Muscle layer of duodenum (tissue), 2 donors: ENCODE results near the gene ING5.
"Not testable (repeated sequence)": the region's sequence is repeated elsewhere in the genome, so short reads cannot be mapped to it uniquely, and the experiment has no call there.

Source experiments
- H3K27ac ChIP-seq: one replicate; pipeline ENCODE4 v1.7.0; 2013; ENCODE audit warnings: mild to moderate bottlenecking, low read length
- H3K27me3 ChIP-seq: one replicate; pipeline ENCODE4 v1.7.0; 2013; ENCODE audit warnings: low read depth, mild to moderate bottlenecking, control low read depth, low read length
- H3K36me3 ChIP-seq, 2 donors: one replicate each; pipeline ENCODE4 v1.7.0; 2013; ENCODE audit warnings: low read length in 2 of 2, control low read depth in 1 of 2, mild to moderate bottlenecking in 1 of 2; ENCODE audit not compliant: insufficient read depth in 2 of 2, control insufficient read depth in 1 of 2
- H3K4me1 ChIP-seq, 2 donors: one replicate each; pipeline ENCODE4 v1.7.0; 2013; ENCODE audit warnings: low read length in 2 of 2, mild to moderate bottlenecking in 2 of 2, control low read depth in 1 of 2, moderate library complexity in 1 of 2; ENCODE audit not compliant: insufficient read depth in 2 of 2, control insufficient read depth in 1 of 2
- H3K4me3 ChIP-seq, 2 donors: one replicate each; pipeline ENCODE4 v1.7.0; 2013; ENCODE audit warnings: low read length in 2 of 2, low read depth in 1 of 2, mild to moderate bottlenecking in 1 of 2
- H3K9me3 ChIP-seq, 2 donors: one replicate each; pipeline ENCODE4 v1.7.0; 2013; ENCODE audit warnings: low read length in 2 of 2, control low read depth in 1 of 2, mild to moderate bottlenecking in 1 of 2; ENCODE audit not compliant: control insufficient read depth in 1 of 2
- donor health status: healthy.

The ING5 gene

DNA sequence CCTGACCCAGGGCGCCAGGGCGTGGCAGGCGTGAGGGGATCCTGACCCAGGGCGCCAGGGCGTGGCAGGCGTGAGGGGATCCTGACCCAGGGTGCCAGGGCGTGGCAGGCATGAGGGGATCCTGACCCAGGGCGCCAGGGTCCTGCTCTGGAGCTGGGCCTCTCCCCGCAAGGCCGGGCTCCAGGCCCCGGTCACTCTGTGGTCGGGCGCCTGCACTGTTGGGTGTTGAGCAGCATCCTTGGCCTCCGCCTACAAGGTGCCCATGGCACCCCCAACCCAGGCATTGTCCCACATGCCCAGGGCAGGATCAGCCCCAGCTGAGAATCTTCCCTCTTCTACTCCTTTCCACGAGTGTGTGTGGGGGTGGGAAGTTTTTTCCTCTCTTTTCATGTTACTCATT lies 41.2 kb downstream of the ING5 start:
- H3K9me3 ChIP-seq, H3K4me1 ChIP-seq: not testable (repeated sequence)
- H3K36me3 ChIP-seq = peaks cover 23 to 45% of the 10 kb centered on the region in 2 donors

DNA sequence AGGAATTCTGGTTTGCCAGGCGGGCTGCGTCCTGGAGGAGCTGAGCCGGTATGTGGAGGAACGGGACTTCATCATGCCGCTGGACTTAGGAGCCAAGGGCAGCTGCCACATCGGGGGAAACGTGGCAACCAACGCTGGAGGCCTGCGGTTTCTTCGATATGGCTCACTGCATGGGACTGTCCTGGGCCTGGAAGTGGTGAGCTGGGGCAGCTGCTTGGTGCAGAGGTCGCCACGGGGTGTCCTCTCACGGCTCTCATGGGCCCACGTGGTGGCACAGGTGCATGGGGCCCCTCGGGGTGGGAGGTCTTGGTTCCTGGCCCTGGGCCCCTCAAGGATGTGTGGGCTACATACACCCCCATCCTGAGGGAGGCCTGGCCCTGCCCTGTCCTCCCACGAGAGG lies 41.8 kb downstream of the ING5 start:
- Histone ChIP-seq H3K27ac (no peak overlapping the region), H3K27me3 (no peaks in the 10 kb centered on the region), H3K4me1 (no peaks in the 10 kb centered on the region), H3K9me3 (no peaks in the 10 kb centered on the region), H3K4me3 (no peak overlapping the region), H3K36me3 (peaks cover 23 to 44% of the 10 kb centered on the region in 2 donors)

More for the DNA sequence above, 41.2 kb downstream of the ING5 start:
- not testable (repeated sequence) for H3K27ac ChIP-seq, H3K27me3 ChIP-seq, H3K4me3 ChIP-seq

DNA sequence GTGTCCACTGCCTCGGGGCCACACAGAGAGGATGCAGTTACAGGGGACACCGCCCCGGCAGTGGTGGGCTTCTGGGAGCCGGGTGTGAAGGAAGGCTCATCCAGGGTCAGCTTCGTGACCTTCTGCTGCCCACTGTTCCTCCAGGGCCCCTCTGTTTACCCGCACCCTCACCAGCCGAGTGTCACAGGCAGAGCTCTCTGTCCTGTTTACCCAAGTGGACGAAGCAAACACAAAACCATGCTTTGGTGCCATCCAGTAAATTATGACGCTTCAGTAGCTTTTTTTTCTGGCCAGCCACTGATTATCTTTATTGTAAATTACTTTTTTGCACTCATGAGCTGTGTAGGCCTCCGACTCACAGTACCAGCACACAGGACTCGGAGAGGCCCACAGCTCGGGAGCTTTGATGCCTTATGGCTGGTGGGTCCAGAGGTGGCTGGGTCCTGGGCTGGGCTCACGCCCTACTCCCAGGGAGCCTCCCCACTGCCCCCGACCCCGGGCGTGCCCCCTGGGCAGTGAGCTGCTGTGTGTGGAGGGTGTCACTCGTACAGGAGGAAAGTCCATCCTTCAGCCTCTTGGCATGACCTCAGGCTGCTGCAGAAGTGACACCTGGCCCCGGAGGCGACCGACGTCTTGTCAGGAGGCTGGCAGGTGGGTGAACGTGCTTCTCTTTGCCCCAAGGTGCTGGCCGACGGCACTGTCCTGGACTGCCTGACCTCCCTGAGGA lies 42.4 kb downstream of the ING5 start:
- Histone ChIP-seq H3K36me3 (peaks cover 24 to 50% of the 10 kb centered on the region in 2 donors), H3K27ac (no peak overlapping the region), H3K9me3 (no peaks in the 10 kb centered on the region), H3K4me3 (no peak overlapping the region), H3K27me3 (no peaks in the 10 kb centered on the region), H3K4me1 (no peaks in the 10 kb centered on the region)

DNA sequence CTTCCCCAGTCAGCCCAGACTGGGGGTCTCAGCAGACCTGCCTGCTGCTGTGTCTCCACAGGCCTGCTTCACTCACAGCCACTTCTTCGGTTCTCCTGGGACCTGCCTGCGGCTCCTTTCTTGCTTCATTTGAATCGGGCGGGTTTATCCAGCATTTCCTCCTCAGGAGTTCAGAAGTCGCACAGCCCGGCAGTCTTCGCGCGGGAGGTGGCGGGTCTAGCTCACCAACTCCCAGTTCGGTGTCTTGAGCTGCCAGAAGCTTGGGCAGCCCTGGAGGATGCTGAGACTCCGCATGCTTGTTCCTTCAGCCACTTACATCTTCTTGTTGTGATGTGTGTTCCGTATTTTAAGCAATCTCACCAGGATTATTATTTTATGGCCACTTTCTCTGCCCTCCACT lies 43.4 kb downstream of the ING5 start:
- Histone ChIP-seq H3K4me3 (no peak overlapping the region), H3K9me3 (no peaks in the 10 kb centered on the region), H3K27me3 (no peaks in the 10 kb centered on the region), H3K27ac (no peak overlapping the region), H3K36me3 (peaks cover 29 to 55% of the 10 kb centered on the region in 2 donors), H3K4me1 (no peaks in the 10 kb centered on the region)

DNA sequence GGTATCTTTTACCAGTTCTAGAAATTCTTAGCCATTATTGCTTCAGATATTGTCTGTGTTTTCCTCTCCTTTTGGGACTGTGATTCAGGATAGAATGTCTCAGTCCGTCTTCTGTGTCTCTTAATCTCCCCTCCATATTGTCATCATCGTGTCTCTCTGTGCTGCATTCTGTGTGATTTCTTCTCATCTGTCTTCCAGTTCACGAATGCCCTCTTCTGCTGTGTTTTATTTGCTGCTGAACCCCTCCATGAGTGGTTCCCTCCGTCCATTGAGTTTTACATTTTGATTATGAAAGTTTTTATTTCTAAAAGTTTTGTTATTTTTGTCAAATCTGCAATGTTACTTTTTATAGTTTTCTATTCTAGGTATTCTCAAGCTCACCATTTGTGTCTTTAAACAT lies 44.2 kb downstream of the ING5 start:
- no peak overlapping the region for H3K27ac ChIP-seq
- no peaks in the 10 kb centered on the region for H3K9me3 ChIP-seq
- peaks cover 29 to 56% of the 10 kb centered on the region in 2 donors for H3K36me3 ChIP-seq
- no peaks in the 10 kb centered on the region for H3K4me1 ChIP-seq
- H3K27me3 ChIP-seq = no peaks in the 10 kb centered on the region
- H3K4me3 ChIP-seq = no peak overlapping the region

DNA sequence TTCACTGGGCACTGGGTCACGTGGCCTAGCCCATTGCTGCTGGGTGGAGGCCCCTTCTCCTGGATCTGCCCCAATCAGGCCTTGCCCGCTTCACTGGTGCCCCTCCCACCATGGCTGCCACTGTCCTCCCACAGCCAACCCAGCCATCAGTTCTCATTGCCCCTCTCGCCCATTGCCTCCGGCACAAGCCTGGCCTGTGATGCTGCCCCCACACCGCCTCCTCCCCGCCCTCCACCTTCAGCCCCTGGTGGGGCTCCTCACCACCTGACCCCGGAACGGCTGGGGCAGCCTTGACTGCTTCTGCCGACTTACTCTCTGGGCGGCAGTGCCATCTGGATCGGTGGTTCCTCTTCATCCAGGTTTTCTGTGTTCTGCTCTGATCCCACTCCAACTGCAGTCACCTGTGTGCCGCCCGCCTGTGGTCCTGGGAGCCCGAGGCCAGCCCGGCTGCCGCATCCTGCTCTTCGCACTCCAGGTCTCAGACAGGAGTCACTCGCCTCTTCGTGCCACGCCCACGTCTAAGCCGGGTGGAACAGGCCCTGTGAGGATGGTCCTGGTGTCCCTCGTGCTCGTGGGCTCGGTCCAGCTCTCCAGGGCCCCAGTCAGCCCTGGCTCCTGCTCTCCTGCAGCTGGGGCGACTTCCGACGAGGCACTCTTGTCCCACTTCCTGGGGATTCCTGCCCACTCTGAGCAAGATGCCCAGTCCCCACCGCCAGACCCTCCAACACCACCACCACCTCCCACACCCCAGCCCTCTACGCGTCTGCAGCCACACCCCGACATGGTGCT lies 46.8 kb downstream of the ING5 start:
- Histone ChIP-seq H3K27me3 (no peaks in the 10 kb centered on the region), H3K27ac (no peak overlapping the region), H3K36me3 (peaks cover 25 to 71% of the 10 kb centered on the region in 2 donors), H3K4me3 (no peak overlapping the region), H3K4me1 (no peaks in the 10 kb centered on the region), H3K9me3 (no peaks in the 10 kb centered on the region)

DNA sequence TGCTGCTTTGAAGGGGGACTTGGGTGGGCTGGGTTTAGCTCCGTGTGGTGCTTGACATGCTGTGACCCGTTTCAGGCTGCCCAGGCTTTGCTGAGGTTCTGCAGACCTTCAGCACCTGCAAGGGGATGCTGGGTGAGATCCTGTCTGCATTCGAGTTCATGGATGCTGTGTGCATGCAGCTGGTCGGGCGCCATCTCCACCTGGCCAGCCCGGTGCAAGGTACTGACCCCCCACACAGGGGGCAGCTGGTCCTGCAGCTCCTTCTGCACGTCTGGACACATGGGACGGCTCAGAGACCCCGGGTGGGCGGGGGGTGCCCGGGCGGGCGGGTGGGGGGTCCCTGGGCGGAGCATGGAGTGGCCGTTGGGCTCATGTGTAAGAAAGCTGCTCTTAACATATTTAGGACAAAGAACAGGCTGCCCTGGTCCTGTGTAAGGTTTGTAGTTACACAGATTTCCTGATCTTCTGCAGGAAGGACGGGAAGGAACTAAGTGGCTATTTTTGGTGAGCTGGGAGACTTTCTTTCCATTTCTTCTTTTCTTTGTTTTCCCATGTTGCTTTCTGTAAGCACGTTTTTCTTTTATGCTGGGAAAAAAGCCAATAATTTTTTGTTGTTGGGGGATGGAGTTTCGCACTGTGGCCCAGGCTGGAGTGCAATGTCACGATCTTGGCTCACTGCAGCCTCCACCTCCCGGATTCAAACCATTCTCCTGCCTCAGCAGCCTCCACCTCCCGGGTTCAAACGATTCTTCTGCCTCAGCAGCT lies 48.4 kb downstream of the ING5 start:
- Histone ChIP-seq H3K36me3 (peaks cover 12 to 69% of the 10 kb centered on the region in 2 donors), H3K4me3 (no peak overlapping the region), H3K9me3 (no peaks in the 10 kb centered on the region), H3K27me3 (no peaks in the 10 kb centered on the region), H3K27ac (no peak overlapping the region), H3K4me1 (no peaks in the 10 kb centered on the region)

DNA sequence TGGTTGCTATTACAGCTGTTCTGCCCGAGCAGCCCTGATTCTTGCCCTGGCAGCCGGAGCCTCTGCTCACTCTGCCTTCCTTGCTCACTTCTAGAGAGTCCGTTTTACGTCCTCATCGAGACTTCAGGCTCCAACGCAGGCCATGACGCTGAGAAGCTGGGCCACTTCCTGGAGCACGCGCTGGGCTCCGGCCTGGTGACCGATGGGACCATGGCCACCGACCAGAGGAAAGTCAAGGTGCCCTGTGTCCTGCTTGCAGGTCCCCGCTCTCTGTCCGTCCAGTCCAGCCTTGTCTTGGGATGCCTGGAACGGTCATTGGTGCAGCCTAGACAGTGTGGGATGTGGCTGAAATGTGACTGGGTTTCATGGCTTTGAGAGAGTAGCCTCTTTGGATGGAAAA lies 49.3 kb downstream of the ING5 start:
- Histone ChIP-seq H3K4me3 (no peak overlapping the region), H3K9me3 (no peaks in the 10 kb centered on the region), H3K27me3 (no peaks in the 10 kb centered on the region), H3K27ac (no peak overlapping the region), H3K4me1 (no peaks in the 10 kb centered on the region), H3K36me3 (peaks cover 9 to 69% of the 10 kb centered on the region in 2 donors)

DNA sequence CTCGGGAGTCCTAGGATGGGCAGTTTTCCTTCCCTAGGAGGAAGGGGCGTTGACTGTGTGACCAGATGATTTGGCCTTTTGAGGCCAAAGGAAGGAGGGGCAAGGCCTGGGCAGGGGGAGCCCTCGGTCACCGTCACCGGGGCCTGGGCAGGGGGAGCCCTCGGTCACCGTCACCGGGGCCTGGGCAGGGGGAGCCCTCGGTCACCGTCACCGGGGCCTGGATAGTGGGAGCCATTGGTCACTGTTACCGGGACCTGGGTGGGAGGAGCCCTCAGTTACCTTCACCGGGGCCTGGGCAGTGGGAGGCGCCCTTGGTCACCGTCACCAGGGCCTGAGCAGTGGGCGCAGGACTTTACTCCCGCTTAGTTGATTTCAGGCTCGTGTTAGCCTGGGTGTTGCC lies 49.9 kb downstream of the ING5 start:
- Histone ChIP-seq H3K4me1 (no peaks in the 10 kb centered on the region), H3K27ac (no peak overlapping the region), H3K27me3 (no peaks in the 10 kb centered on the region), H3K9me3 (no peaks in the 10 kb centered on the region), H3K36me3 (peaks cover 9 to 73% of the 10 kb centered on the region in 2 donors), H3K4me3 (no peak overlapping the region)

DNA sequence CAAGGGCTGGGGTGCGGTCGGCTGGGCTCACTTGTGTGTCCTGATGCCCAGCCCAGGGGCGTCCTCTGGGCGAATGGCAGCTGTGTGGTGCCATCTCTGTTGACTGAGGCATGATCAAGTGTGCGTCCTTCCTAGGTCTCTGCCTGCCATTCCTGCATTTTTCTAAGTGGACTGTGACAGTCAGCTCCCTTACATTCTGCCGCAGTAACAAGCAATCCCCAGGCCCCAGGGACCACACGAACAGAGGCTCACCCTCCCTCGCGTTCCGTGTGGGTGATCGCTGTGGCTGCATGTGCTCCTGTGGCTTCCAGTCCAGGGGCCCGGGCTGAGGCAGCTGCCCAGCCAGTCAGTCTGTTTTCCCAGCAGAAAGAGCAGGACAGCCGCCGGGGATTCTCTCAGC lies 50.4 kb downstream of the ING5 start:
- Histone ChIP-seq H3K27me3 (no peaks in the 10 kb centered on the region), H3K27ac (no peak overlapping the region), H3K36me3 (peaks cover 6 to 73% of the 10 kb centered on the region in 2 donors), H3K4me1 (no peaks in the 10 kb centered on the region), H3K9me3 (no peaks in the 10 kb centered on the region), H3K4me3 (no peak overlapping the region)

DNA sequence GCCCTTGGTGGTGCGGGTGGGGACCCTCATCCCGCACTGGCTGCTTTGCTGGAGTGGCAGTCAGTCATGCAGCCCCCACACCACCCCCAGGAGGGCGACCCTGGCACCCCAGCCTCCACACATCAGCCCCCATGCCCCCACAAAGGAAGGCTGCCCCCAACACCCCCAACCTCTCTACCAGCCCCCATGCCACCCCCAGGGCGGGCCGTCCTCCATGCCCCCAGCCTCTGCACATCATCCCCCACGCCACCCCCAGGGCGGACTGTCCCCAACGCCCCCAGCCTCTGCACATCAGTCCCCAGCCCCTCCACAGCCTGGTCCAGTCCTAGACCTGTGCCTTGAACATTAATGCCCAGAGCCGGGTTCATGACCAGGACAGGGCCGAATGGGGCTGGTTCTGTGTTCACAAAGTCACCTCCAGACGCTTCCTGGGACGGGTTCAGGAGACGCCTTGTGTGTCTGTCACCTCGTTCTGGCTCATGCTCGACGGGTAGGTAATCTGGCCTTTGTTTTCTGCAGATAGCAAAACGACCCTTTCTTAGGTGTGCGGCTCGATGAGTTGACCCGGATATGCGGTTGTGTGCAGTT lies 50.9 kb downstream of the ING5 start:
- no peak overlapping the region for H3K27ac ChIP-seq
- no peaks in the 10 kb centered on the region for H3K9me3 ChIP-seq
- H3K4me1 ChIP-seq = no peaks in the 10 kb centered on the region
- no peaks in the 10 kb centered on the region for H3K27me3 ChIP-seq
- H3K36me3 ChIP-seq = peaks cover 6 to 71% of the 10 kb centered on the region in 2 donors
- H3K4me3 ChIP-seq = no peak overlapping the region
